HEK293 (cell line): ENCODE measurements around the gene POLR1H.

Experiments
- CTCF ChIP-seq: fragments of 450-650 bp; formaldehyde crosslinking; IDR thresholded peaks from 2 replicates; pipeline ENCODE4 v1.5.1; 2016; ENCODE audit warnings: missing biosample characterization, missing genetic modification characterization
- PBX3 ChIP-seq: sonication (generic); formaldehyde crosslinking; IDR thresholded peaks from 2 replicates; pipeline ENCODE4 v1.8.1; 2022; ENCODE audit warnings: mild to moderate bottlenecking, moderate library complexity, missing genetic modification reagents
- PRDM10 ChIP-seq: fragments of 450-650 bp; formaldehyde crosslinking; IDR thresholded peaks from 2 replicates; pipeline ENCODE4 v1.5.1; 2016; ENCODE audit warnings: missing biosample characterization, missing genetic modification characterization
- ZBTB7A ChIP-seq: fragments of 450-650 bp; formaldehyde crosslinking; IDR thresholded peaks from 2 replicates; pipeline ENCODE4 v1.5.1; 2016; ENCODE audit warnings: low read depth, missing biosample characterization, missing genetic modification characterization
- ZNF274 ChIP-seq, 2 experiments: fragments of 200-500 bp in 1 of 2; fragments of 450-650 bp in 1 of 2; sonication (Bioruptor generic) in 1 of 2; formaldehyde crosslinking in 1 of 2; IDR thresholded peaks; 2 replicates each; pipeline versions ENCODE4 v1.5.1 to v1.6.1; 2014 to 2016; ENCODE audit warnings: borderline replicate concordance in 1 of 2, inconsistent platforms in 1 of 2, low read length in 1 of 2, missing biosample characterization in 1 of 2, missing genetic modification characterization in 1 of 2
- ZNF488 ChIP-seq: fragments of 450-650 bp; formaldehyde crosslinking; IDR thresholded peaks from 2 replicates; pipeline ENCODE4 v1.5.1; 2016; ENCODE audit warnings: missing biosample characterization, missing genetic modification characterization
- ZNF561 ChIP-seq: fragments of 450-650 bp; IDR thresholded peaks from 2 replicates; pipeline ENCODE4 v1.5.1; 2018; ENCODE audit warnings: missing biosample characterization, missing genetic modification characterization, borderline replicate concordance
- ZSCAN23 ChIP-seq: fragments of 450-650 bp; formaldehyde crosslinking; IDR thresholded peaks from 2 replicates; pipeline ENCODE4 v1.5.1; 2016; ENCODE audit warnings: missing biosample characterization, missing genetic modification characterization

GRCh38 chr6:30013291-30013922, 47.7 kb upstream of the POLR1H start:
- no peak for TF ChIP-seq PBX3 (CRISPR knock-in tag)
- TF ChIP-seq CTCF (tag by site-specific recombination) = peak; percentile 67; the same call in 1 of the 2 replicates
- no peak for TF ChIP-seq ZBTB7A (tag by site-specific recombination)
- no peak for TF ChIP-seq PRDM10 (tag by site-specific recombination)
- no peak for TF ChIP-seq ZNF561 (tag by site-specific recombination)
- TF ChIP-seq ZNF274 (IDR thresholded peaks at IDR 0.05; ENCODE audit: low read length) = no peak
- no peak for TF ChIP-seq ZNF274 (tag by site-specific recombination; IDR thresholded peaks at IDR 0.05; ENCODE audit: borderline replicate concordance)
- no peak for TF ChIP-seq ZNF488 (tag by site-specific recombination)
- no peak for TF ChIP-seq ZSCAN23 (tag by site-specific recombination)
